Measurements from ENCODE around the gene SYK.

Gene SYK

DNA sequence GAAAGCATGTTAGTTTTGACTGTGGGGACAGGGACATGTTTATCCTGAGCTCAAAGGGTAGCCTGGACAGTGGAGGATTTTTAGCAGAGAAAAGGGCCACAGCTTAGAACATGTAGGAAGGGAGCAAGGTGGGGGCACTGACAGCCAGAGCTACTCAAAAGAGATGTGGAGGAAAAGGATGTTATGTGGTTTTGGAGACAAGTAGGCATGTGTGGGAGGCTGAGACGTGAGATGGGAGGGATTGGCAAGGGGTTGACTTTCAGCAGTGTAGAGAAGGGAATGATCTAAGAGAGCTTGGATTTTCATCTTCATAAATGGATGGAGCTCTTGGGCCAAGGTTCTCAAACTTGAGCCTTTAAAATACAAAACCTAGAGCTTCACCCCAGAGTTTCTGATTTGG, 24.0 kb downstream of the SYK start:
- DNase-seq (ENCODE audit: low spot score): no peak

DNA sequence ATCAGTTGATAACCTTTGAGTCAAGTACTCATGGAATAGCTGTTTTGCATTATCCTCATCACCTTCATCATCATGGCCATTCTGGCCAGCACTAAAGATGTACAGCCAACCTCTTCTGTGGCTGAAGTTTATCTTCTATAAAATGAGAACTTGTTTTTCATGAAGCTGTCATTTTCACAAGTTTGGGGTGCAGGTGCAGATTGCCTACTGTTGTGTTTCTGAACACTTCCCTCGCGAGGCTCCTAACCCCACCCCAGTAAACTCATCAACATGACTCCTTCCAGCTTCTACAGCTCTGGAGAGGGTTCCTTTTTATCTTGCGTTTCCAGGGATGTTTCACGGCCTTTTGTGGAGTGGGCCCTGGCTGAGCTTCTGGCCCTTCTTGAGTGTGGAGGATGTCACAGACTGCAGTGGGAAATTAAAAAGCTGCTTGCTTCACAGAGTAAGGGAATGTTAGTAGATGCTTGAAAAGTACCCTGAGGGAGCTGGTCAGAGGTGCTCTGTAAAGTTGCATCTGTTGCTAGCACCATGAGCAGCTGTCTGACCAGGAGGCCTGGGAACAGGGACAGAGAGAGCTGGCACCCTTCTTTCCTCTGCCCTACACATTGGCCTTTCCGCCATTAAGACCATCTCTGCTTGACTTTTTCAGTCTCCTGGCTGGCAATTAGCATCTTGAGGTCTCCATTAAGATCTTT, 24.9 kb downstream of the SYK start:
- no peak for DNase-seq (ENCODE audit: low spot score)

DNA sequence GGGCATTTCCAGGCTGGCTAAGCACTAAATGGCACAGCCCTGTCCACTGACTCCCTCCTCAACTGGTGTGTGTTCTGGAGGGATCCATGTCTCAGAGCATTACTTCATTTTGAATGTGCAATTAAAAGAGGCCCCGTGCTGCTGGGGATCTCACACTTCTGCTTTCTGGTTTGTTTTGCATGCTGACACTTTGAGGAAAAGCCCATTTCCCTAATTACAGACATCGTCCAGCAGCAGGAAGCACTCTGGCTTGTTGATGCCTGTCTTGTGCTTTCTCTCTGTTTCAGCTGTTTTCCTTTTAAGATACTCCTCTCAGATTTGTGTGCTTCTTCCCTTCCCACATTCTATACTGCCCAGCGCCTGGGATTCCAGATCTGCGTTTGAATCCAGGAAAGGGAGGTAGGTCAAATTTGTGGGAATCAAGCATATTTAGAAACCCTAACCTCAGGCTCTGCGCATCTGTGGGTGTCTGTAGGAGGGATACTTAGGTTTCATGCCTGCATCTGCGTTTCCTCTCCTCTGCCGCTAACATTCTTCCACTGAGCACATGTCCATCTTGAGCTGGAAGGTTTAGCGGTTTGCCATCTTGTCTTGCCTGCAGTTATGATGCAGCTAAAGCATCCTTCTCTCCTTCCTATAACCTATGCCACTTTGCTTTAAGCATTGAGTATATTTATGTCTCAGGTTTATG, 25.7 kb downstream of the SYK start:
- no peak for DNase-seq (ENCODE audit: low spot score)

DNA sequence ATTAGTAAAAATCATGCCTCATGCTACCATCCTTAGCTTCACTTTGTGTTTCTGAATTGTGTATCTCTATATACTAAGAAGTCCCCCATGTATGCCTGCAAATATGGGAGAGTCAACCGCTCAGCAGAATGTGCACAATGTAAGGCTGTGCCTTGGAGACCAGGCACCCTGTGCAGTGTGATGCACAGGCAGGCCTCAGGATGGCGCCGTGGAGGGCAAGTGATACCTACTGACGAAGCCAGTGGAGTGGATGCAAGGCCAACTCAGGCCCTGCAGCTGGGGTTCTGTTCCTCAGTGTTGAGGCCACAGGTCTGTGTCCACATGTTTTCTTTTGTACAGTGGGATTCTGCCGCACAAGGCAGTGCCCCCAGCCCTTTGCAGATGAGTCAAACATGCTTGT, 28.4 kb downstream of the SYK start:
- no peak for DNase-seq (ENCODE audit: low spot score)

DNA sequence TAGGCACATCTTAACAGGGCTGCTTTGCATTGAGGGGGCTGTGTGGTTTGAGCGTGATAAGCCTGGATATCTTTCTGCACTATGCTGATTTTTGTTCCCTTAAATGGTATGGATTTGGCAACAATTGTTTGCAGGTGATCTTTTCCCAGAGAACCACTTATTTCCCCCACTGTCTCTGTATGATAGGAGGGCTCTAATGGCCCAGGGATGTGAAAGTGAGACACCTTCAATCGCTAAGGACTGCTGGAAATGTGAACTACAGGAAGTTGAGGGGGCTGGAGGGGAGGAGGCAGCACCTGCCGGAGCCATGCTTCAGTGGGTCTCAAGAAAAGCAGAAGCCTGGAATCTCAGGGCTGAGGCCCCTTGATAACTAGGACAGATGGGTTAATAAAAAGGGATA, 29.4 kb downstream of the SYK start:
- no peak for DNase-seq (ENCODE audit: low spot score)

DNA sequence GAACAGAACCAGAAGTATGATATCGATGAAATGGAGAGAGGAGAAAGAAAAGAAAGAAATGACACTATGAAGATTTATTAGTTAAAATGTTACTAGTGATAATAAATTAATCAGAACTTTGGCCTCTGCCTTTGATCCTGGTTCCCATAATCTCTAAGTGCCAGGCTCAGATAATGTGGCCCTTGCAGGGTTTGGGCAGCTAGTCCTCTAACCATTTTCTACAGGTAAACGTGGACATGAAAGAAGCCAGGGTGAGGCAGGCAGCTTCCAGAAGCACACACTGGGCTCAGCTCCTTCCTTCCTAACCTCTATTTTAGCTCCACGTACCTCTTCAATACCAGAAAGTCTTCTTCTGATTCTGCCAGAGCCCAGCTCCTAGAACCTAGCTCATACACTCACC, 30.6 kb downstream of the SYK start:
- no peak for DNase-seq (ENCODE audit: low spot score)

DNA sequence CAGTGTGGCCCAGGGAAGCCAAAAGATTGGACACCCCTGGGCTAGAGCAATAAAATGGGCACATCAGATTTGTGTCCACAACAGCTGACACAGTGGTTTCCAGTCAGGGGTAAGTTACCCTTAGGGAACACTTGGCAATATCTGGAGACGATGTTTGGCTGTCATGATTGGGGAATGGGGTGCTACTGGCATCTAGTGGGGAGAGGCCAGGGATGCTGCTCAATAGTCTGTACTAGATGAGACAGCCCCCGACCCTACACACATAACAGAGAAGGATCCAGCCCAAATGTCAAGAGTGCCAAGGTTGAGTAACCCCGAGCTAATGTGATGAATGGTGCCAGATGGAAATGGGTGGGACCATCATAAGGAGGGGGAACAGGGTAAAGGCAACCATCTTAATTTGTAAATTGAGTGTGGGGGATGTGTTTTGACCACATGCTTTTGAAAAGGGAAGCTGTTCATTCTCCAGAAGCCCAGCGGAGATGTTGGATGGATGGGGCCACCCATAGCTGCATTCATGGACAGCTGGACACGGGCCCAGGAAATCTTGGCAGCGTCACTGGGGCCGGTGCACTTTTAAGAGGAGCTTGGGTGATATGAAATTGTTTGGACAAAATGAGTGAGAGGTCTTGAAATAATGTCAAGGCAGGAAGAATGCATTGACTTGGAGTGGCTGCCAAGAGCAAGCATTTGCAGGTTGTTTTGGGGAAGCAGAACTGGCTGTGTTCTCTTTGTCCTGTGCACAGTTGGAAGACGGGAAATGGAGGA, 33.4 kb downstream of the SYK start:
- no peak for DNase-seq (ENCODE audit: low spot score)

DNA sequence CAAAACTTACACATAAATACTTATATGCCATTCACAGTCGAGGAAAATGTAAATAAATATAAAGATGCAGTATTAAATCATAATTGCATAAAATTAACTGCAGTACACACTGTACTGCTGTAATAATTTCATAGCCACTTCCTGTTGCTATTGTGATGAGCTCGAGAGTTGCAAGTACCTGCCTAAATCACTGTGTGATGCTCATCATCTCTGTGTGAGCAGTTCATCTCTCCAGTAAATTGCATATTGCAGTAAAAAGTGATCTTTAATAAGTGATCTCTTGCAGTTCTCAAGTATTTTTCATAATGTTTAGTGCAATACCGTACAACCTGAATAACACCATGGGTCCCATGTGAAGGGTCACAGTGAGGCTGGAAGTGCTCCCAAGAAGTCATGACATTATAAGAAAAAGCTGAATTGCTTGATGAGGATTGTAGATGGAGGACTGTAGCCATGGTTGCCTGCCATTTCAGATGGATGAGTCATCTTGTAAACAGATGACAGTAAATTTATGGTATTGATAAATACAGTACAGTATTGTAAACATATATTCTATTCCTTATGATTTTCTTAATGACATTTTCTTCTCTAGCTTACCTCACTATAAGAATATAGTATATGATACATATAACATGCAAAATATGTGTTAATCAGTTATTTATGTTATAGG, 34.9 kb downstream of the SYK start:
- no peak for DNase-seq (ENCODE audit: low spot score)

DNA sequence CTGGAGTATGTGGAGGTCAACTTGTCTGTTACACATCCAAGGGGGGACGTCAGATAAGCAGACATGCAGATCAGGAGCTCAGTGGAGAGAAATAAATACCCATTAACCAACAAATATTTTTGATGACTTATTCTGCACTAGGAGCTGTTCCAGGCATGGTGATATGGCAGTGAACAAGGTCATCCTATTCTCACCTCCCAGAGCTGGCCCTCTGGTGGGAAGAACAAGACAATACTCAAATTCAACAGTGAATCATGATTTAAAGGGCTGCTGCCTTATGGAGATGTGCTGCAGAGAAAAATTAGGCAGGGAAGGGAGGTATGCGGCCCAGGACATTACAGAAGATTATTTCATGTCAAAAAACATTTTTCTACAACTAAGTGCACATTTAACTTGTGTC, 36.5 kb downstream of the SYK start:
- DNase-seq (ENCODE audit: low spot score): no peak

DNA sequence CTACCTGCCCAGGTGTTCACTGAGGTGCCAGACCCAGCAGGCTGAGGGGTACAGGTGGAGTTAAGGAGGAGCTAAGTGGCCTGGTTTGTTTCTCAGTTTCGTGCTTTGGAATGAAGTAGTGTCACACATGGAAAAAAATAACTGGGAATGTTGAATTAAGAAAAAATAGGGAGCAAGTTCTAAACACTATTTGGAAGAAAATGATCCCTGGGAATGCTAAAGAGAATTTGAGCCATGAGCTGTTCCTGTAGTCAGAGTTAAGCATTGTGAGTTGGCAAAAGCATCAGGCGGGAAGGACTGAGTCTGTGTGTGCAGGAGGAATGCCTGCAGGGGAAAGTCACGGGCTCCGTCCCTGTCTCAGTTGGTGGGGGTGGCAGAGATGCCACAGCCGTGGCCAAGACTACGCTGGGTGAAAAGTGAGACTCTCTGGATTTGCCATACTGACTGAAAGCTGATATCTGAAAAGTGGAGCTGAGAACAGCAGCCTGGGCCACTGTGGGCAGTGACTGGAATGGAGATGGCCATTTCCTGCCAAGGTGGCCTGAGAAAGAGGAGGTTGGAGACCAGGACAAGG, 37.0 kb downstream of the SYK start:
- no peak for DNase-seq (ENCODE audit: low spot score)

DNA sequence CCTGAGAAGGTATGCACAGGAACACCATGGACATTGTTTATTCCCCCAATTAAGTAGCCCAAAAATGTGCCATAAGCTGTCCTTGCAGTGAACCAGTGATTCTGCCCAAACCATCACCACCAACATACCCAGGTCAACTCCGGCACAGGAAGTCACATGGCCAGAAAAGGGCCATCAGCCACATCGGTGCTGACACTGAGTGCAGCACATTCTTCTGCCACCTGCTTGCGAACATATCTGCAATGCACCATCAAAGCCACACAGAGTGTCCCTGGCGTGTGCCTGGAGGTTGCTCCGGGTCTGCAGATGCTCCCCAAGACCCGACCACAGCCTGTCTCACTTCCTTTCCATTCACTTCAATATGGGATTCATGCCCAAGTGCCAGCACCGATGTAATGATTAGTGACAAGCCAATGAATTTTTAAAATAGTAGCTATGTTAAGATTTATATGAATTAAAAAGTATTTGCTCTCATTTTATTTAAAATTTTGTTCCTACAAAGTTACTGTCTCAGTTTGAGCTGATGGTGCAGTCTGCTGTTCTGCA, 37.6 kb downstream of the SYK start:
- DNase-seq (ENCODE audit: low spot score): no peak

DNA sequence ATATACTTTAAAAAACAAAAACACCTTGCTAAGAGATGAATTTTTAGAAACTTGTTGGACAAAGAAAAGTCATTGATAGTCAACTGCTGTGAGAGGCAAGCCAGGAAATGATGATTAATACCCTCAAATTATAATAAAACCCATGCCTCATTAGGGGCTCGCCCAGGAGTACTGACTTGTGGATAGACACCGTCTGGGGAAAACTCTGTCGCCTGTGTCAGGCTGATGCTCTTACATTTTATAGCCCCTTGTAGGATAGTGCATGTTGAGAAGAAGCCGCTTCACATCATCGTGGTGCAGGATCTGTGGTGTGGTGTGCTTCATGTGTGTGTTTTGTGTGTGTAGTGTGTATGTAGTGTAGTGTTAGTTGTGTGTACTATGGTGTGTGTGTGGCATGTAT, 39.1 kb downstream of the SYK start:
- no peak for DNase-seq (ENCODE audit: low spot score)

DNA sequence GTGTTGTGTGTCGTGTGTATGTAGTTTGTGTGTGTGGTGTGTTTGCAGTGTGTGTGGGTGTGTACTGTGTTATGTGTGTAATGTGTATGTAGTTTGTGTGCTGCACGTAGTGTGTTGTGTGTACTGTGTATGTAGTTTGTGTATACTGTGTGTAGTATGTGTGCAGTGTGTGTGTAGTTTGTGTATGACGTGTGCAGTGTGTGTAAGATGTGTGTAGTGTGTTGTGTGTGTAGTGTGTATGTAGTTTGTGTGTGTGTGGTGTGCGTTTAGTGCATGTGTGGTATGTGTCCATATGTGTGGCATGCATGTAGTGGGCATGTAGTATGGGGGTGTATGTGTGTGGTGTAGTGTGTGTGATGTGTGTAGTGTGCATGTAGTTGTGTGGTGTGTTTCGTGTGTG, 39.6 kb downstream of the SYK start:
- no peak for DNase-seq (ENCODE audit: low spot score)

DNA sequence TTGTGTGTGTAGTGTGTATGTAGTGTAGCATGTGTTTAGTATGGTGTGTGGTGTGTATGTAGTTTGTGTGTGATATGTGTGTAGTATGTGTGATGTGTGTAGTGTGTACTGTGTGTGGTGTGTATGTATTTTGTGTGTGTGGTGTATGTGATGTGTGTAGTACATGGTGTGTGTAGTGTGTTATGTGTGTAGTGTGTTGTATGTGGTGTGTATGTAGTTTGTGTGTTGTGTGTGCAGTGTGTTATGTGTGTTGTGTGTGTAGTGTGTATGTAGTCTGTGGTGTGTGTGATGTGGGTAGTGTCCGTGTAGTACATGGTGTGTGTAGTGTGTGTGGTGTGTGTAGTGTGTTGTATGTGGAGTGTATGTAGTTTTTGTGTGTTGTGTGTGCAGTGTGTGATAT, 40.0 kb downstream of the SYK start:
- no peak for DNase-seq (ENCODE audit: low spot score)

DNA sequence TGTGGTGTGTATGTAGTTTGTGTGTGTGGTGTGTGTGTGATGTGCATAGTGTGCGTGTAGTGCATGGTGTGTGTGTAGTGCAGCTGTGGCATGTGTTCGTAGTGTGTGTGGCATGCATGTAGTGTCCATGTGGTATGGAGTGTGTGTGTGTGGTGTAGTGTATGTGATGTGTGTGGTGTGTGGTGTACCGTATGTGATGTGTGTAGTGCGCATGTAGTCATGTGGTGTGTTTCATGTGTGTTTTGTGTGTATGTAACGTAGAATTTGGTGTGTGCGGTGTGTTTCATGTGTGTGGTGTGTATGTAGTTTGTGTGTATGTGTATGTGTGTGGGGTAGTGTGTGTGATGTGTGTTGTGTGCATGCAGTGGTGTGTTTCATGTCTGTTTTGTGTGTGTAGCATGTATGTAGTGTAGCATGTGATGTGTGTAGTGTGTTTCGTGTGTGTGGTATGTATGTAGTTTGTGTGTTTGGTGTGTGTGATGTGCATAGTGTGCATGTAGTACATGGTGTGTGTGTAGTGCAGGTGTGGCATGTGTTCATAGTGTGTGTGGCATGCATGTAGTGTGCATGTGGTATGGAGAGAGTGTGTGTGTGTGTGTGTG, 40.7 kb downstream of the SYK start:
- DNase-seq (ENCODE audit: low spot score): no peak

DNA sequence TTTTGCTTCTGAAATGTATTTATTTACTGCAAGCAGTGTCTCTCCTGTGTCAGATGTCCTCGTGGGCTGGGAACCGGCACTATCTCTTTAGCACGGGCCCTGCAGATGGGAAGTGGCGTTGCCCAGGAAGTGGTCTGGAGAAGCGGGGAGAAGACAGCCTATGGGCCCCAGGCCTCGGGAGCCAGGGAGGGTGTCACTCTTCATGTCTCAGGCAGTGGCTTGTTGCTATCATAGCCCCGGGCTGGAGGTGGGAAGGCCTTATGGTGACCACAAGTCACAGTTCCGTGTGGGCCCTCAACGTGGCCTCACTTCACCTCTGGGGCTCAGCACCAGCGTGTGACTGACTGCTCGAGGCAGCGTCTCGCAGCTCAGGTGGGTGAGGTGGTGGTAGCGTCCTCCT, 41.4 kb downstream of the SYK start:
- DNase-seq (ENCODE audit: low spot score): no peak

DNA sequence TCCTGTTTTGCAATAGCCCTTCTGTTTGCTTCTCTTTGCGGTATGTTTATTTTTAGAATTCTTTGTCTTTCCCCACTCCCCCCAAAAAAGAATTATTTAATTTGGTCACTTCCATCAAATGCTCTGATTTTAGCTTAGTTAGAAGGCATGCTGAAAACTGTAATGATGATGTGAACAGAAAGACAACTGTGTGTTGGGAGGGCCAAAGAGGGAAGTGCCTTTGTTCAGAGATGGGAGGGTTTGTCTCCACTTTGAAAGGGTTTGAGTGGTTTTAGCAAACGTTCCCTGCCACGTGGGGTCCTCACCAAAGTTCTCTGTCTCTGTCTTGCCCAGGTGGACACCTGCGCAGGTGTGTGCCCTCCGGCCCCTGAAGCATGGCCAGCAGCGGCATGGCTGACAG, 41.9 kb downstream of the SYK start:
- no peak for DNase-seq (ENCODE audit: low spot score)

DNA sequence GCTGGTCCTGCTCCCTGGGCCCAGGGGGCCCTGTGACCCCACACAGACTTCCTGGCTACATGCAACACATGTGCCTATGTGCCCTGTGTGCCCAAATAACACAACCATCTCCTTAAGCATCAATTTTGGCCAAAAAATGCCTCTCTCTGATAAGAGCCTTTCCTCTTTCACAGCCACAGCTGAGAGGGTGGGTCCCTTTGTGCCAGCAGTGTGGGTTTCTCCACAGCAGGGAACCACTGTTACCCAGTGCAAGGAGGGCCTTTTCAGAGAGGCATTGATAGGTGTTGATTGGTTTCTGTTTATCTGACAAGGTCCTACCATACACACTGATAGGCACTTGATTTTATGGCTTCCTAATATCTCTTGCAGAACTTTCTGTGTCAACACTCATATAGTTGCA, 42.7 kb downstream of the SYK start:
- no peak for DNase-seq (ENCODE audit: low spot score)

DNA sequence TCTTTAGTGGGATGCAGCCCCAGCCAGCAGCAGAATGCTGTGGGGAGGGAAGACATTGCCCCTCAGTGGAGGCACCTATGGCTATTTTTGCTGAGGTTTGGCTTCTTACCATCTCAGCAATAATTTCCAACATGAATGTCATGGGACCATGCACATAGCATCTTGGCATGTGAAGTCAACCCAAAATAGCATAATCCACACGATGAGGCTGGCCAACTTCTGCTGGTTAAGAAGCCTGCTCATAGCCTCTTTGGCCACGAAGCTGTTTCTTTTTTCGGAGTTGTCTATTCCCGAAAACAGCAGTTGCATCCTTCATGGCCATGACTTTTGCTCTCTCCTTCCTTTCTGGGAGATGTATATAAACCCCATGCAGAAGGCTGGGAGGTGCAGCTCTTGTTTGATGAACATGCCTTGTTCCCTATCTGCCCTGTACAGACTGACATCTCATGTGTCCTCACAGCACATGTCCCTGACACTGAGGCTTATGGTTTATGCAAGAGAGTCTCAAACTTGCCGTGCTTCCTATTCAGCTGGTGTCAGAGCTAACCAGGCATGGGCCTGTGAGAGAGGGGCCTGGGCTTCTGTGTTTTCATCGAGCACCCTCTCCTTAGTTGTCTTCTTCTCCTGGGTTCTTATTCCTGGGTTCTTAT, 45.3 kb downstream of the SYK start:
- no peak for DNase-seq (ENCODE audit: low spot score)

DNA sequence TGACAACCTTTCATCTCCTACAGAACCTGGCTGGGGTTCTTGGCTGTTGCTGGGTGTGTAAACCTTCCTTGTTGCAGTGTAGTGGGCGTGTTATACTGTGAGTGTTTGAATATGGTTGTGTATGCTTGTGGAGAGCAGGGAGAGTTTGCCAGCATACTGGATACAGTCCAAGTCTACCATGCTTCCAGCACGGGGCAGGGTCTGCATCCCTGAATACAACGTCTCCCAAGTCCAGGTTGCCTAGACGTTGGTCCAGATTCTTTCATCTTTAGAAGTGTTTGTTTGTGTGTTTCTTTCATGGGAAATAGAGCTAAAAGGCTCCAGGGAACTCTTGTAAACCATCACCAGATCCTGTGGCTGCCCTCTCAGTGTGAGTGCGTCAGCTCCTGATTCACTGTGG, 46.4 kb downstream of the SYK start:
- DNase-seq (ENCODE audit: low spot score): no peak

DNA sequence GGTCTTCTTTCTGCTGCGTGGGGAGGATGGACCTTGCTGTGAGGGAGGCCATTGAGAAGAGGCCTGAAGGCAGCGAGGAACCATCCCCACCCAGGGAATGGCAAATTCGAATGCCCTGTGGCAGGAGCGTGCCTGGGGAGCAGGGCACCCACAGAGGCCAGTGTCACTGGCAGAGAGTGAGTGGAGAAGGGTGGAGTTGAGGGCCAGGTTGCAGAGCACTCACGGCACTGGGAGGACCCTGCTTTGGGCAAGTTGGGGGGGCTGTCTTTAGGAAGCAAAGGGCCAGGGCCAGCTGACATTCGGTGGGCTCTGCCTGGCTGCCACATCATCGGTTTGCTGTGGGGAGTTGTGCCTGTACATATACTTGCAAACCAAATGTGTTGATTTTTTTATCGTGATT, 47.2 kb downstream of the SYK start:
- DNase-seq (ENCODE audit: low spot score): no peak
